Retina (tissue), 1 donor: ENCODE data around the gene CUX1.

Experiments
- DNase-seq: peaks from one replicate; pipeline ENCODE4 v3.0.0-alpha.2; 2016

CUX1 gene

DNA sequence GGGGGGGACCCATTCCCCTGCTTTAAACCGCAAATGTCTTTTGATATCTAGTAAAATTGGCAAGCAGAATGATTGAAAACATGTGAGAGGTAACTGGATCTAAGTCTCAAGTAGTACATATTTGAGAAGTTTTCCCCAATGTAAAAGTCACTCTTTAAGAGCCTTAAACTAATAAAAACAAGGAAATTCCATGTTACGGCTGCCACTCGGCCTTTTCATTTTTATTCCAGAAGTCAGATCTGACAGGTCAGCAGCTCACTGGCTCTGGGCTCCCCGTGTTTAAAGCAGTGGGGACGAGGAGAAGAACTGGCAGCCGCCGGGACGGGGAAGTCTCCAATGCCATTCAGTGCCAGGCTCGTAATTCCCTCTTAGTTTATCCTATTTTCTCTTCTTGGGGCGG lies 80.7 kb downstream of the CUX1 start:
- DNase-seq: no peak

DNA sequence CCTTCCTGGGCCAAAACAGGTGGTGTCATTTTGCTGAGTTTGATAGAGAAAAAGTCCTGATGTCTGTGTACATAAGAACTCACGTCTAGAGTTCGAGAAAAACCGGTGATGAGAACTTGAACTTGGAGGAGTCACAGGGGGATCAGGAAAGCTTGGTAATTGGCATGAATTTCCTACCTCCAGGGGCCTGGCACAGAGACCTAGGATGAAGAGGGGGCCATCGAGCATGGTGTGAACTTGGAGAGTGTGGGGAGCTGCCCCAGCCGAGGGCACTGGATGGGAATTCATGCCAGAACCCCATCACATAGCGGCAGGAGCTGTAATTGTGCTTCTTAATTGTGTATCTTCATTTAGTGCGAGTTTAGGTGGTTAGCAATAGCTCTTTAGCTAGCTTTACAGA lies 82.2 kb downstream of the CUX1 start:
- DNase-seq: no peak

DNA sequence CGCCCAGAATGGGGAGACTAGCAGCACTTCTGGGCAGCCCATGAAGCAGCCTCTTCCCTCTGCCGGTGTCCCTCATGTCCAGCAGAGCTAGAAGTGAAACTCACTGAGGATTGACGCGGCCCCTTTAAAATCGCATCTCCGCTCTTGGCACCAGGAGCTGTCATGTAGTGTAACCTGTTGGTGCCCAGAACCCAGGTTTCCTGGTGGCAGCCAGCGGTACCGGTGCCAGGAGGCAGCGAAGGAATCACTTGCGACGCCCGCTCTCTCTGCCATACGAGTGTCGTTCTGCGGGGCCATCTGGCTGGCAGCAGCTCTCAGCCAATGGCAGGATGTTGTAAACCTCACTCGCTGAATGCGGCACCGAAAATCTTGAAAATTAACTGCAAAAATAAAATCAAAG lies 82.7 kb downstream of the CUX1 start:
- no peak for DNase-seq

DNA sequence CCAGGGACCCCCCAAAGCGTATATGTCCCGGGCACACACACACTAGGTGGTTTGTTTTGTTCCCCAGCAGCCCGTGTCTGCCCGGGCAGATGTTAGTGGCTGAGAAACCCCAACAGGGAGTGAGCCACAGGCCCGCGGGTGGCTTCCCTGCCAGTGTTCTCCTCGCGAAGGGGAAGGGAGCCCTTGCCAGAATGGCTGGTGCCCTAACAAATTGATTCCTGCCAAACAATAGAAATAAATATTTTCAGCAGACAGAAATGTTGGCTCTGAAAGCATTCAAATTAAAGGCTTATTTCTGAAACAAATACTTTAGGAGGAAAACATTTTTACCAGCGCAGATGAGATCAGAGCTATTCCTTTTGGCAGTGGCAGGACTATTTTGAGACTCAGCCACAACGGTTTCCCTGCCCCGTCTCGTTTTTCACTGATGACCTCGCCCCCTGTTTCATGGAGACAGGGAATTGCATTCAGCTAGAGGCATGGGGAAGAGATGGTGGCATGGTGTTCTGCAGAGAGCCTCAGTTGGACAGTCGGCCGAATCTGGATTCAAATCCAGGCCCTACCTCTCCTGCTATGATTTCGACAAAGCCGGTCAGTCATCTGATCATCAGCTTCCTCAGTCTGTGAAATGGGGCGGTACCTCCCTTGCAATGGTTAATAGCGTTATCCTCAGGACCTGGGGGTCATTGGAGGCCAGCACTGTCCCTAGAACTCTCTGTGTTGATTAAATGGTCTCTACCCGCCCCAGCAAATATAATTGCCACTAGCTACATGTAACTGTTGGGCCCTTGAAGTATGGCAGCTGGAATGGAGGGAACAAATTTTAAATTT lies 84.5 kb downstream of the CUX1 start:
- no peak for DNase-seq

DNA sequence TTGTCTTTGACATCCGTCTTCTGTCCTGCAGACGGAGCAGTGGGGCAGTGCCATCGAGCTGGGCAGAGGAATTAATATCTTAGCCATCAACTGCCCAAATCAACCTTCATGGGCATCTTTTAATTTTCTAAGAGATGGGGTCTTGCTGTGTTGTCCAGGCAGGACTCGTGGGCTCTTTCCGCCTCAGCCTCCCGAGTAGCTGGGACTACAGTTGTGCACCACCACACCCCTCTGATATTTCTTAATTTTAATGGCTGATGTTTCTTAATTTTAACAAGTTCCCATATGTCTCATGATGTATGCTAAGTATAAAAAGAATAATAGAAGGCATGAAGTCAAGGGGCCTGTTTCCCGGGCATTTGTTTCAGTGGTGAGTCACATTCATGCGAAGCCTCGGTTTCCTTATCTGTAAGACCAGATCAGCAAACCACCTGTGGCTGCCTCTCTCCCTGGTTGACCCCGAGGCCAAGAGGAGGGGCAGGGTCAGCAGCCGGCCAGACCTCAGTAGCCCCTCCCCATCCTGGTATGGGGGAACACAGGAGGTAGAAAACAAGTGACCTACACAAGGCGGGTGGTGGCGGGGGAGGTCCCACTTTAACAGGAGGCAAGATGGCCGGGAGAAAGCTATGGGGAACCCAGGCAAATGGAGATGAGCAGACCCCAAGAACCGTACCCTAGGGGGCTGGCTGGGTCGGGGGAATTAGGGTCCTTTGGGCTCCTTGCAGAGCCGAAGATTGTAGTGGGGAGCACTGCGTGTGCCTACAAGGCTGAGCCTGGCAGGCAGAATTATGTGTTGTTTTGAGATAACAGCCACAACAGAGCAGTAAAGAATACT lies 85.5 kb downstream of the CUX1 start:
- DNase-seq: no peak

DNA sequence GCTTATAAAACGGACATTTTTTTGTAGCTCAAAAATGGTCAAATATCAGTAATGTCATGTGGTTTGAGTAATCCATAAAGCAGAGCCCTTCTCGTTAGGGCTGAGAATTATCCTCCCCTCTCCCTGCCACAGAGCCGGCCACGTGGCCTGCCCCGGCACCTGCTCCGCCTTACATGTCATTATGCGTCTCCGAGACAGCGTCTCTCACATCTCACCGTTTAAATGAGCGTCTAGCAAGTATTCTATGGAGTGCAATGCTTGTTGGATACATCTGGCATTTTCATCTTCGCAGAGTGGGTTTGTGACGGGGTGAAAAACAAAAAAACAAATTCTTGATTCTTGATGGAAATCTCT lies 86.1 kb downstream of the CUX1 start:
- DNase-seq: no peak

DNA sequence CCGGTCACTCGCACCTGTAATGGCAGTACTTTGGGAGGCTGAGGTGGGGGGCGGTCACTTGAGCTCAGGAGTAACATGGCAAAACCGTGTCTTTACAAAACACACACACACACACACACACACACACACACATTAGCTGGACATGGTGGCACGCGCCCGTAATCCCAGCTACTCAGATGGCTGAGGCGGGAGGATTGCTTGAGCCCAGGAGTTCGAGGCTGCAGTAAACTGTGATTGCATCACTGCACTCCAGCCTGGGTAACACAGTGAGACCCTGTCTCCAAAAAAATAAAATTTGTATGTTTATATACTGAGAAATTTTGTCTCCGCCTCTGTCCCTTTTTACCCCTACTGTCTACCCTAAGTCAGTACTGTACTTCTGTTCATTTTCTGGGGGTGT lies 86.6 kb downstream of the CUX1 start:
- no peak for DNase-seq

DNA sequence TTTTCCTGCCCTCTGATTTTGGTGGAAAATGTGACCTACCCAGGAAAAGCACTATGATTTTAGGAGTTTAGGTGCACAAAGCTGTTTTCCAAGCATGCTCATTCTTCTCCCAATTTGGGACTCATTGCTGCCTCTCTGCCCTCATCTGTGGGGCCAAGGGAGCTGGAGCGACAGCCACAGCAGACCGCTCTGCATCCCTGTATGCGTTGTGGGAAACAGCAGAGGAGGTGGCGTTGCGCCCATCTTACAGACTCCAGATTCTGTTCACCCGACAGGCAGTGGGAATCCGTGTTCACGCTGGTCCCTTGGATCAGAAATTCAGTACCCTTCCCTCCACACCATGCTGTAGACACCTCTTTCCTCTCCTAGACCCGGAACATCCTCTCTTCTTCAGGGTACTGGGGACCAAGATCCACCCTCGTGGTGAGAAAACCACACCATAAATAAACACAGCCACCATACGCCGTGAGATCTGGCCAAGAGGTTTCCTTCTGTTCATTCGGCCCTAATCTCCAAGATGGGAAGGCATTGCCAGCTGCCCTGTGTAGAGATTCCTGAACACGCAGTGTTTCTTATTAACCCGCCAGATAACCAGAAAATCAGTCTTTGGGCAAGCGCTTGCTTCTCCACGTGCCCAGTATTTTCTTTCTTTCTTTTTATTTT lies 87.9 kb downstream of the CUX1 start:
- no peak for DNase-seq

DNA sequence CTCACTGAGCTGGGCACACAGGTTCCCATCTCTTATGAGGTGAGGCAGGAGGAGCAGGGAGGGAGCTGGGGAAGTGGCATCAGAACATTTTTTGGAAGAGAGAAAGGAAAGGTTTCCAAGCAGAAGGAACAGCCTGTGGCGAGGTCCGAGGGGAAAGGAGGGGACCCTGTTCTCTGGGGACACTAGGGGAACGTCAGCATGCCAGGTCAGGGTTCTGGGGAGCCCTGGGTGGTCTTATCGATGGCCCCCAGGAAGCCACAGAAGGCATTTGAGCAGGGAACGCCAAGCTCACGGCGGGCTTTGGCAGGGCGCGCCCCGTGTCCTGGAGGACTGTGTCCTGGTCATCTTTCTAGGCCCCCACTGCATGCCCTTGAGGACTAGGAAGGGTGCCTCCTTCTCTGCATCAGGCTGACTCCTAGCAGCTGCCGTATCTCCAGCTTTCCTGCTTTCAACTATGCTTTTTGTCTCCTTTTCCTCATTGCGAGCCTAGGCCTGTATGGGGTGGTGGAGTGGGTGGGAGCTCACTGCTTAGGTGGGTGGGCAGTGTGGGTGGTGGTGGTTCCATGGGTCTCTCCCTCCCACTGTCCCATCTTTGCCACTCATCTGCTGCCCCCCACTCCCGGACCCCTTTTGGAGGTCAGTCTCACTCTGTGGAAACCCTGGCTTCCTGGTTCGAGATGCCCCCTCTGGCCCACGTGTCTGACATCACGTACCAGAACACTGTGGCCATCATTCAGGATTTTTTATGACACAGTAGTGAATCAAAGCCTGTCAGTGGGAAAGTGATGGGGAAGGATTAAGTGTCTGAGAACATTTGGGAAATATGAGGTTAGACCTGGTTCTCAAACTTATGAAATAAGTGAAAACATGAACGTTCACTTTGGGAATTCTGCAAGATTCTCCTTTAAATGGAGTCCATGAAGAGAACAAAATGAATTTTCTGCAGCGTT lies 89.1 kb downstream of the CUX1 start:
- no peak for DNase-seq

DNA sequence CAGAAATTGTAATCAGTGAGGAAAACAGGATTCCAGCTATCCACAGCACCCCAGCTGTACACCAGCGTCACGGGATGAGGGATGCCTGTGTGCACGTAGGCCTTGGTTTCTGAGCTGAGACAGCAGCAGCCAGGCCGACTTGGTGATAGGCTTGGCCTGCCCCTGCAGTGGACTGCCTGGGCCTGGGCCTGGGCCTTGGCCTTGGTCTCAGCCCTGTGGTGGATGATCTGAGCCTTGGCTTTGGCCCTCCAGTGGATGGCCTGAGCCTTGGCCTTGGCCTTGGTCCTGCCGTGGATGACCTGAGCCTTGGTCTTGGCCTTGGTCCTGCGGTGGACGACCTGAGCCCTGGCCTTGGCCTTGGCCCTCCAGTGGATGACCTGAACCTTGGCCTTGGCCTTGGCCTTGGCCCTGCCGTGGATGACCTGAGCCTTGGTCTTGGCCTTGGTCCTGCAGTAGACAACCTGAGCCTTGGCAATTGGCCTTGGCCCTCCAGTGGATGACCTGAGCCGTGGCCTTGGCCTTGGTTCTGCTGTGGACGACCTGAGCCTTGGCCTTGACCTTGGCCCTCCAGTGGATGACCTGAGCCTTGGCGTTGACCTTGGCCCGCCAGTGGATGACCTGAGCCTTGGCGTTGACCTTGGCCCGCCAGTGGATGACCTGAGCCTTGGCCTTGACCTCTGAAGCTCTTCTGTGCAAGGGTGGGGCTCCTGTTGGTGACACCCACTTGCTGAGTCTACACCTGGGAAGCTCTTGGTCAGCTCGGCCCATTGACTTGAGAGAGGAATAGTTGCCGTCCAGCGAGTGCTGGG lies 93.8 kb downstream of the CUX1 start:
- DNase-seq: no peak

DNA sequence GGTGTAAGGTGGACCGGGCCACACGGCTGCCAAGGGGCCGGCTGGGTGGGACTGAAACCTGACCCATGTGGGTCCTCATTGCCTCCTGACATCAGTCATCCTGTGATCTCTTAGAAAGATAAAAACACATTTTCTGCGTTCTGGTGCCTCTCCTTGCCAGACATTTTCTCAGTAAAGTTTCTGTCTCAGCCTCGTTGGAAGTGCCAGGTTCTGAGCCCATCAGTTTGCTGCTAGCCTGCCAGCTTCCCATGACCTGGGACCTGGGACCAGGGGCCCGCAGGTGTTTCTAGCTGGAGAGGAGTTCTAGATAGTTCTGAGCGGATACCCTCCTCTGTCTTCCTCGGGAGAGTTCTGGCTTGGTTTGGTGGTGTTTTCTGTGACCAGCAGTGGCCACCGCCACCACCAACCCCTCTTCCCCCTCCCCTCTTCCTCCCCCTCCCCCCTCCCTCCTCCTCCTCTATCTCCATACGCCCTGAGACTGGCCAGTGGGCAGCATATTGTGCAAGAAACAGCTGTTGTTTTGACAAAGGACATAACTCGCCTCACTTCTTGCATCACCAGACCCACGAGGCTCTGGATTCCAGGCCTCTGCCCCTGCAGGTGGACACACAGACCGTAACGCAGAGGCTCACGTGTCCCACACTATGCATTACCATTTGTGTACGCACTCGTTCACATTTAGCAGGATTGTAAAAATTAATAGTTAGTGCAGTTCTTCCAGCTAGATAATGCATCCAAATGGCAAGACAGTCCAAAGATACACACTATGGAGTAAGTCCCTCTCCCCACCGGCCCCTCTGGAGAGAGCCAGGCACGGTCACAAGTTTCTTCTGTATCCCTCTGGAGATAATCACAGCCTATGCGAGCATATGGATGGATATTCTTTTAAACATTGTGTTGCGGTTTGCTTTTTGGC lies 94.6 kb downstream of the CUX1 start:
- peak; percentile 53 for DNase-seq

DNA sequence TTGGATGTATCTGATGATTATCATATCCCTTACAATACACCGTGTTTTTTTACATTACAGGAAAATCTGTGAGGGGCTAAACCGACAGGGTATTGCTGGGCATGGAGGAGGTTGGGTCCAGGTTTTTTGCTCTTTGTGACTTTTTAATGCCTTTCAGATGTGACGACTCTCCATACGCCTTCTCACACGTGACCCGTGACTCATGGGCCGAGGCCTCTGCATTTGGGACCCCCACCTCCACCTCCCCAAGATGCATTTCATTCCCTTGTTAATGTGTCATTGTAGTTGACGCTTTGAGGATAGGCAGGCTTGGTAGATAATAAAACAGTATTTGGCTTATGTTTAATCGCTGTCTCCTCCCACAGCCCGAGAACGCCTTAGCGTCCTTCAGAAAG lies 95.3 kb downstream of the CUX1 start:
- DNase-seq: no peak

DNA sequence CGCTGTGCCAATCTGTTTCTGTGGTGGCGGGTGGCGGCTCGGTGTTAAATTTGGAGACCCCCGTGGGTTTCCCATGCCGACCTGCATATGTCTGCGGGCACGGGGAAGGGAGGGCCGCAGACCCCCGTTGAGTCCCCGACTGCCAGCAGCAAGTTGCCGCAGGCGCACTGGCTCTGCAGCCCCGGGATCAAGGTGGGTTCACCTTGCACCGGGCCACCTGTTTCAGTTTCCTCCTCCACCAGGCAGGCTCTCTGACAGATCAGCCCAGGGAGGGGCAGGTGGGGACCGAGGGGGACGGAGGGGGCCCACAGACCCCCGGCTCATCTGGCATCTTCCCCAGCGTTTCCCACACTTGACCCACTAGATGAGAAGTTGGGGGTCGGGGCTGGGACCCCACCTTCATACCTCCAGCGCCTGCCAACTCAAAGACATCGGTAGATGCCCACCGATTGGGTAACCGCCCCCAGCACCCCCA lies 95.9 kb downstream of the CUX1 start:
- DNase-seq: no peak

DNA sequence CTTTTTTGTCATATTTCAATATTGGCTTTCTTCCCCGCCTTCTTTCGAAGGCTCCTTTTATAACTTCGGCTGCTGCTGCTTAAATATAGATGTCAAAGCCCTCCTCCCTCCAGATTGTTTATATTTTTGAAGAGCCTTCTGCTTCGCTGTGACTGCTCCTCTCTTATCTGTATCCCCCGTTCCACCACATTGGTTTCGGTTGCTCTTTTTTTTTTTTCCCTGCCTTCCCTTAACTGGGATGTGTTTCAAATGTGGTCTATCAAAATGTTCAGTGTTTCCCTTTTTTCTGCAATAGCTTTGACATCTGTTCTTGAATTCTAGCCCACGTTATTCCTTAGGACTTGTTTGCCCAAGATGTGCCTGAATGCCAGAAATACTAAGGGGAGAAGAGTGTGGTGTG lies 96.4 kb downstream of the CUX1 start:
- no peak for DNase-seq

DNA sequence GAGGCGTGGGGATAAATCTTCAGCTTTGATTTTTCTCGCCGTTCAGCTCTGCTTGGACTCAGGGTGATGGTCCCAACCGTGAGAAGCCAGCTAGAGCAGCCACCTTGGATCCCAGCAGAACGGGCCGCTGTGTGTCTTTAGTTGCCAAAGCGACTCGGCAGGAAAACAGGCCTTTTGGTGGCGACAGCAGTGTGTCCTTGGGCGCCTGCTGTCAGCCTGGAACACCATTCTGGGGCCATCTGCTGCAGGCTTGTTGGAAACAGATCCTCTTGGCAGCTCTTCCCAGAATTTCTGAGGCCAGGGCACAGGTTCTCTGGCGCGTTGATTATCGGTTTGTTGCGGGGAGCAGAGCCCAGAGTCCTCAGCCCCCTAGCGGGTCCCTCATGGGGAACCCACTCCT lies 97.6 kb downstream of the CUX1 start:
- no peak for DNase-seq

DNA sequence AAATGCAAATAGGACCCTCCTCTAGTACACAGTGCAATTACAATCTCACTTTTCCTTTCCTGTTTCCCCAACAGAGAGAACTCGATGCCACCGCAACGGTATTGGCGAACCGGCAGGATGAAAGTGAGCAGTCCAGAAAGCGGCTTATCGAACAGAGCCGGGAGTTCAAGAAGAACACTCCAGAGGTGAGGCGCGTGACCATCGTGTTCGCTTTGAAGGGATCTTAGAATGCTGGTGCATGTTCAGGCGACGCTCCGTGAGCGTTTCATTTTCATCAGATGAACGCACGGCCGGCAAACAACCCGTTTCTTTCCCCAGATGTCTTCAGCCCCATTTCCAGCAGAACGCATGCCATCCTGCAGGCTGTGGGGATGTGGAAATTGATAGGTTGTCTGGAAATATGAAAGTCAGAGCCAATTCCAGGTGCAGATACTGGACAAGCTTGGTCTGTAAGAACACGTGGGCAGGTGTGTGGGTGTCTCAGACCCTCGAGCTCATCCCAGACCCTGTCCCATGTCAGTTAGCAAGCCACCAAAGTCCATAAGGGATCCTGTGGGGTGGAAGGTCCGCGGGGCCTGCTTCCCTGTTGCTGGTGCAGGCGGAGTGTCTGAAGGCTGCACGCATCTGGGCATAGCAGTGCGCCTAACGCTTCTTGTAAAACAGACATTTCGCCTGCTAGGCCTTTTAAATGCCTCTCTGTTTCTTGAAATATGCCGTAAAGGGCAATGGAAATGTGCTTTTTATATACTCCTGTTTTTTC lies 98.8 kb downstream of the CUX1 start:
- no peak for DNase-seq

DNA sequence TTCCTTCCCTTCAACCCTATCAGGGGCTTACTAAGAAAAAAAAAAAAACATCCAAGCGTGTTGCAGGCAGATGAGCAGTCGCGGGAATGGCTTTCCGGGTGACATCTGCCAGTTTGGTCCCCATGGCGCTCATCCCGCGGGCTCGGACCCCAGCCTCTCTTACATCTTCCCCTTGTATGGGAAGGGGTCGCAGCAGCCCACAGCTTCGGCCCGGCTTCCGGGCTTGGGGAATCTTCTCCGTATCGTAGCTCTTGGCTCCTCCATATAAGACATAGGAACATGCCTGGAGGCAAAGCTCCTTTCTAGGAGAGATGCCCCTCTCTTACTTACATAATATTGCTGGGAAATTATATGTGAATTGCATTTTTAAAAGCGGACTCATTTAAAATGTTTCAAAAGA lies 99.5 kb downstream of the CUX1 start:
- DNase-seq: no peak

DNA sequence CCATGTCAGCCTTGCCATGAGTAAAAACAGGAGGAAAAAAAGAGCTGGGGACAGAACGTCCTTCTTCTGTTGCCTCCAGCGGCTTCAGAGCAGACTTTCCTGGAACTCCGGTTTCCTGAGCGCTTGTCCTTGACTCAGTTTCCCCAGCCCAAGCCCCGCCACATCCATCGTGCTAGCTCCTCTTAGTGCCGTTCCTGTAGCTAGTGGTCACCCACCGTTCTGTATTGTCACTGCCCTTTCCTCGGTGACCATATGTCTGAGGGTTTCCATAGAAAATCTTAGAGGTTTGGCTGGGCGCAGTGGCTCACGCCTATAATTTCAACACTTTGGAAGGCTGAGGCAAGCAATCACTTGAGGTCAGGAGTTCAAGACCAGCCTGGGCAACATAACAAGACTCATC lies 100.1 kb downstream of the CUX1 start:
- DNase-seq: no peak

DNA sequence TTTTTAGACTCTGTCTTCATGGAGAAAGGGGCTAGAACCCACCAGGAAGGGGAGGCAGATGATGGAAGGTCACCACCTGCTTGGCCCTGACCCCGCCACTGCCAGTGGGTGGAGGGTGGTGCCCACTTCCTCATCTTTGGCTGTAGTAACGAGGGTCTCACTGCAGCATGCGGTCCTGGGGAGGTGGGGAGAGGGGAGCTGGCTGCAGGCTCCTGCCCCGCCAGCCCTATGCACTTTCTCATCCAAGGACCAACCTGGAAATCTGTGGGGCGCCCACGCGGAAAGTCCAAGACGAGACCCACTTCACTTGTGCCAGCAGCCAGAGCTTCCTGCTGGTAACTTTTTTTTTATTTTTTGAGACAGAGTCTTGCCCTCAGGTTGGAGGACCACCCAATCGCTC lies 101.0 kb downstream of the CUX1 start:
- DNase-seq: no peak
